ENCODE measurements around the gene HES6.
A peak's percentile ranks its signal among the peaks of the same experiment; 100 is the strongest.

The HES6 gene

DNA sequence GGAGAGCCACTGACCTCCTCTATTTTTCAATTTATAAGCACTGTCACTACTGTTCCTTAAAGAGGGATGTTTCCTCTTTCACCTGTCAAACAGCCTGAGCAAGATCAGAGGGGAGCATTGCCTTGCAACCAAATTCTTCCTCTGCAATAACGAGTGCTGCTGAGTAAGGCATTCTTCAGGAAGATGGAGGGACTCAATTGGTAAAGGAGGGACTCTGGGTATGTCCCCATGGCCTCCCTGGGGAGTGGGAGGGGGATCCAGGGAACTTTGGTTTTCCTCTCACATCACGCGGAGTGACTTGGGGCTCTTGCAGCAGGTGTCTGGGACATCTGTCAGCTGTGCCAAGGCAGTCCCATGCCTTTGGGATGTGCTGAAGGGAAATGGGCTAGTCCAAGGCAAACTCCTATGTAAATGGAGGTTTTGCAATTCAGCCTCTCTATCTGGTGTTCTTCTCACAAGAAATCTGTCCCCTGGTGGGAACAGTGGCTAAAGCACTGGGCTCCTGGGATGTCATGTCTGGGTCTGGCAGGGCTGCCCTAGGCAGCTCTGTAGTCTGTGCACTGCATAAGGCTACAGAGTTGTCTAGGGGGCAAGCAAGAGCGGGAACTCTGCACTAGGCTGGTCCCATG, 14.4 kb upstream of the HES6 start:
- no peak for DNase-seq (ENCODE audit: low spot score)

DNA sequence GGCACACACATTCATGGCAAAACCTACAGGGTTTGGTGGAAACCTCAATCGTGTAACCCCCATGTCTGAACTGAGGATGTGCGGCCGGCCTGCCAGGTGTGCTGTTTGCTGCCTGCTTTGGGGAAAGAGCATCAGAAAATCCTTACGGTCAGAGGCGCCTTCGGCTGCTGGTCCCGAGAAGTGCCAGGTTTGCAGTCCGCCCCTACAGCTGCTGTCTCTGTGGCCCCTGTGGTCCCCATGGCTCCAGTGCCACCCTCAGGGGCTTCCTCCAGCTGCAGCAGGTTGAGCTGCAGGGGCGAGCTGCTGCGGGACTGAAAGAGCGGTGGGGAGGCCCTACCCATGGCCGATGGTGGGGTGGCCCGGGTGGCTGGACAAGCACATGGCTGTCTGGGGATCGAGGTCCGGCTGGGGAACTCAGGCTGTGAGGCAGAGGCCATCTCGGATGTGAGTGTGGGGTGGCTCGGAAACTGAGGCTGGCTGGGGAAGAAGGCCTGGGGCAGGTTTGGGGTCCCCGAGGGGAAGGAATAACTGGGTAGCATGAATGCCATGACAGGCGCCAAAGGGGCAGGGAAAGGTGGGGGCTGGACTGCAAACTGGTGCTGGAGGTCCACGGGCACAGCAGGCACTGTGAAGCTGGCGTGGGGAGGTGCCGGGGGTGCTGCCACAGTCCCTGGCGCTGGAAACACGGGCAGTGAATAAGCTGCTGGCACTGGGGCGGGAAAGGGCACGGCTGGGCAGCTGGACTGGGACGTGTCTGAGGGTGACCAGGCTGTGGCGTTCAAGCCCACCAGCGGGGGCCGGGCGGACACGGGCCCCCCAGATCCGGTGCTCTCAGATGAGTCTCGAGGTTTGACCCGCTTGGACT, 13.2 kb upstream of the HES6 start:
- DNase-seq (ENCODE audit: low spot score), result no peak

DNA sequence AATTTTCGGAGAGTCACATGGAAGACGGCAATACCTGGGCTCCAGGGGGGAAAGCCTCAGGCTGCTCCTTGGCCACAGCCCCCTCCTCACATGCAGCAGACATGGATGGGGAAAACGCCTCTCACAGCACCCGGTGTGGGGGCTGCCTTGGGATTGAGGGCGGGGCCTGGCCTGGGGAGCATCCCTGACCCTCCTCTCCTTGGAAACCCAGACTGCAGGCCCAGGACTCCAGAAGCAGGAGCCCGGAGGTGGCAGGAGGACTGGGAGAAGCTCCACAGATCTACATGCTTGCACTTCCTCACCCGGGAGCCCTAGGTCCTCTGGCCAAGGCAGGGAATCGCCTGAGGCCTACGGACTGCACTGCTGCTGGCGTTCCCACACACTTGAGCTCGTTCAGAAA, 12.1 kb upstream of the HES6 start:
- no peak for DNase-seq (ENCODE audit: low spot score)

DNA sequence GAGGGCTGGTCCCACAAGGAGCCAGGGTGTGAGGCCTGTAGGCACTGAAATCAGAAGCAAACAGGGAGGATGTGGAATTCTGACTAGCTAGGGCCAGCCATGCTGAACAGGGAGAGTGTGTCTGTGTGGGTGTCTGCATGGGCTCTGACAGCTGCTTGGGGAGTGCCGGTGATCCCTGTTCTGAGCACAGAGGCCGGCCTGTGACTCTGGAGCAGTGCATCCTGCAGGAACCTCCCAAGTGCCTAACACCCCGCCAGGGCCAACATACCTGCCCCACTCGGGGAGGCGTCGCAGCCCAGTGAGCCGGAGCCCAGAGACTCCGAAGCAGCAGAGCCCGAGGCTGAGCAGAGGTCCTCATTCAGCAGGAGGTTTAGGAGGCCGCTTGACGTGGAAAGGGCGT, 11.5 kb upstream of the HES6 start:
- DNase-seq (ENCODE audit: low spot score), result no peak

DNA sequence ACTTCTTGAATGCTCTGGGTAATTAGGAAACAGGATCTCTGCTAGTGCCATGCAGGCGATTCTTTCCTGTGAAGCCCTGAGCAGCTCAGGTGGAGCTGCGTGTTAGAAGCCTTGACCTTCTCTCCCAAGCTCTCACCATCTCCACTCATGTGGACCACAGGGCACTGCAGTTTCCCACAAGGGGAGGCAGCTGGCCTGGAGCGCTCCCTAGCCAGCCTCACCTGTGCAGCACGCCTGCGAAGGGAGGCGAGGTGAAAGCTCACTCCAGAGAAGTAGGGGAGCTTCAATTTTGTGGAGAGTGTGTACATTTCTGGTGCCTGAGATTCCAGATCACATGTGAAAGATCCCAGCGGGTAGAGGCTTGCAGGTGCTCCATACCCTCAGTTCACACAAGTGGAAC, 11.1 kb upstream of the HES6 start:
- DNase-seq (ENCODE audit: low spot score), result no peak

DNA sequence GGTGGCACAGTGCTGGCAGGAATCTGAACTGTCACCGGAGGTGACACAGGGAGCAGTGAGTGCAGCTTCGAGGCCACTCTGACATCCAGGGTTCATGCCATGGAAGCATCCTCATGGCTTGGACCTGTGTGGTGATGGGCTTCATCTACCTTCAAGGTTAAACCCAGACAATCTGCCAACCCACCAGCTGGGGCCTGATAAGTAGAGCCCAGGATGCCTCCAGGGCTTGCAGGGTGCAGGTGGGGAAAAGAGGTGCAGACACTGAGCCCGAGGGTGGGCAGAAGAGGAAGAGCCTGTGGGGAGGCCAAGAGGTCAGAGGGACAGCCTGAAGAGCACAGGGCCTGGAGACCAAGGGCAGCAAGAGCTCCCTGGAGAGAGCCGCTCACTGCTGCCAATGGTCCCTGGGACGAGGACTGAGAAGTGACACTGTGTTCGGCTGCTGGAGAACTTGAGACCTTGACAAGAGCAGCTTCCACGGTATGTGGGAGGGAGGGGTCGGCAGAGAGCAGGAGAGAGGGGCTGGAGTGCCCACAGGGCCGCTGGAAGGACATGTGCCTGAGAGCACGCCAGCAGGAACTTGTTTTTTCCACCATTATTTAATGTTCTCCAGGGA, 8.1 kb upstream of the HES6 start:
- no peak for DNase-seq (ENCODE audit: low spot score)

DNA sequence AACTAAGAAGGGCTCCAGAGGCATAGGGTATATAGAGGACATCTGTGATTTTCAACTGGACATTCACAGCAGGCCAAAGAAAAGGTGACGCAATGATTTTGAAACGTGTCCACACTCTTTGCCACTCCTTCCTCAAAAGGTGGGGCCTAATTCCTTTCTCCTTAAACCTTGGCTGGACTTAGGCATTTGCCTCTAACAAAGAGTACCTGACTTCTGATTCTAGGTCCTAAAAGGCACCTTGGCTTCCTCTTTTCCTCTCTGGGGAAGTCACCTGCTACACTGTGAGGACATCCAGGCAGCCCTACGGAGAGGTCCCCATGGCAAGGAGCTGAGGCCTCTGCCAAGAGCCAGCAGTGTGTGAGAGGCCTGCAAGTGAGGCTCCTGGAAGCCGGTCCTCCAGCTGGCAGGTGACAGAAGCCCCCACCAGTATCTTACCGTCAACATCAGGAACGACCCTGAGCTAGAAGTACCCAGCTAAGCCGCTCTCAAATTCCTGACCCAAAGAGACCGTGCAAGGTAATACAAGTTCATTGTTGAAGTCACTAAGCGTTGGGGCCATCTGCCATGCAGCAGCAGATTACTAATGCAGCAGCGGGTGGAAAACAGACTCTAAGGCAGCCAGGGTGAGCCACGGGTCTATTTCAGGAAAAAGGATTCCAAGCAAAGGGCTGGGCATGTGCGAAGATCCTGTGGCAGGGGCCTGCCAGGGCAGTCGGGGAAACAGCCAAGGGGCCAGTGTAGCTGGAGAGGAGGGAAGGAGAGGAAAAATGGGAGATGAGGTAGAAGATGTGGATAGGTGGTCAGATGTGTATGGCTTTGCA, 7.4 kb upstream of the HES6 start:
- DNase-seq (ENCODE audit: low spot score), result no peak

DNA sequence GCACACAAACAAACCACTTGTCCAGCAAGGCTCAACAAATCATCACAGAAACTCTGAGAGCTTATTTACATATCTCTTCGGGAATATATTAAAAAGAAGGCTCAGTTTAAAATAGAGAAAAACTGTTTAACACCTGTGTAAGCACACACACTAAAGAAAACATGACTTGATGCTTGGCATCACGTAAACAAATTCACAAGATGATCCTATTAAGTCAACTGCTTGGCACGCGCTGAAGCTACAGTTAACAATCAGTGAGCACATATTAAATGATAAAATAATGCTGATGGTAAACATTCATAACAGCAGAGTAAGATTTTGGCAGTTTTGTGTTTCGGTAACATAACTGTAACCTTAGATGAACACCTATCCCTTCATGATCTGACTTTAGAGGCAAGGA, 4.3 kb upstream of the HES6 start:
- DNase-seq (ENCODE audit: low spot score), result no peak

DNA sequence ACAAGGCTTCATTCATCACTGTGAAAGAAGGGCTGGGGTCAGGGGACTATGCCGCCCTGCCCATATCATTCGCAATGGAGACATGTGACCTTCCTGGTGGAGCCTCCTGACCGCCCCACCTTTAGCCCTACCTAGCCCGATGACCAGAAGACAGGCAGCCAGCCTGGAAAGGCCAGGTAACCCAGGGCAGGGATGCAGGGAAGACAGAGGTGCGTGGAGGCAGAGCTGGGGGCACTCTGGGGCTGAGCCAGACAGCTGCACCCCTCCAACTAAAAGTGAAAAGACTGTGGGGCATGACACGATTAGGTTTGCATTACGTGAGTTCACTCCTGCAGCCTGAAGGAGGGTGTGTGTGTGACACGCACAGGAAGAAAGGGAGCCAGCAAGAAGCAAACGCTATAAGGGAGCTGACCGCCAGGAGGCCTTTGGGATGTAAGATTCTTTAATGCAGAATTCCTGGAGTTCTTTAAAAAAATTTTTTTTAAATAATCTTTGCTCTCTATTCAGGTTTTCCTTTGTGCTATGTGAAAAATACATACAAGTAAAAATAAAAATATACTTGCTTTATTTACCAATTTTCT, 3.7 kb upstream of the HES6 start:
- DNase-seq (ENCODE audit: low spot score), result no peak

DNA sequence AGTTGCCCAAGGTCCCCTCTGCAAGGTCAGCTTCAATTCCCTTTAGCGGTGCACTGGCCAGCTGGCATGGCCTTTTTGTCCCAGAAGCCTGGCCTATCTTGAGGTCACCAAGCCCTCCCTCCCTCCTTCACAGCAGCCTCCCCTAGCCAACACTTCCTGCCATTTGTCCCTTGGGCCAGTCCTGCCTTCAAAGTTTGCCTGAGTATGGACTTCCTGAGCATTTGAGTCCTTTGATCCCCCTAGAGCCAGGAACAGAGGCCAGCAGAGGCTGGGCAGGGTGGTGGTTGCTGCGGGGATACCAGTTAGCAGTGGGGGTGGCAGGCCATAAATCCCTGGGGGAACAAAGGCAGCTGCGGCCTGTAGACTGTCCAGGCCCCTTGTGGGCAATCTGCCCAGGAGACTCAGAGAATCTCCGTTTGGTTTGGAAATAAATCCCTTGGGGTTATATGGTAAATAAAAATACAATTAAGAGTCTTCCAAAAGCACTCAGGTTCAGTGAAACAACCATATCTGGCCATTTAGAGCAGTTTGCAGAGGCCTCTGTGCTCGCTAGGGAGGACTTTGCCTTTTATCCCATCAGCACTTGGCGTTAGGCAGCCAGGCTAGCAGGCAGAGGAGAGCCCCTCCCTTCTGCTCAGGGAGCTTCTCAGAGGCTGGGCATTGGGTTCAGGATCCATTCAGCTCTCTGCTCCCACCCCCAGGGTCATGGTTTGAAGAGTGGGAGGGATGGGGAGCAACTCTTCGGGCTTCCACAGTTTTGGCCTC, 3.1 kb upstream of the HES6 start:
- peak; percentile 60 for DNase-seq (ENCODE audit: low spot score)

DNA sequence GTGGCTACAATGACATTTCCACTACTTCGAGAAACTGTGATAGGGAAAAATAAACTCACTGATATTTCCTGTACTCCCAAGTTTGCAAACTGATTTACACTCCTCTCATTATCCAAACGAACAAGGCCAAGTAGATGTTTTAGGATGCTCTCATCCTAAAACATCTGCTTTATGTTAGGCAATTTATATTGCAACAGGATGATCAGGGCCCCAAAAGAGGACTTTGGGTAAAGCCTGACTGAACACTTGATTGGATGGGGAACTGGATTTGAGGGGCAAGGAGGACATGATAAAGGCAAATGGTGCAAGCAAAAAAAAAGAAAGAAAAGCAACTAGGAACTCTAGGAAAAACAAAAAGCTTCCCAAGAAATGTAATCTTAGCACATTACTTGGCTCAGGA, 2.1 kb upstream of the HES6 start:
- no peak for DNase-seq (ENCODE audit: low spot score)

DNA sequence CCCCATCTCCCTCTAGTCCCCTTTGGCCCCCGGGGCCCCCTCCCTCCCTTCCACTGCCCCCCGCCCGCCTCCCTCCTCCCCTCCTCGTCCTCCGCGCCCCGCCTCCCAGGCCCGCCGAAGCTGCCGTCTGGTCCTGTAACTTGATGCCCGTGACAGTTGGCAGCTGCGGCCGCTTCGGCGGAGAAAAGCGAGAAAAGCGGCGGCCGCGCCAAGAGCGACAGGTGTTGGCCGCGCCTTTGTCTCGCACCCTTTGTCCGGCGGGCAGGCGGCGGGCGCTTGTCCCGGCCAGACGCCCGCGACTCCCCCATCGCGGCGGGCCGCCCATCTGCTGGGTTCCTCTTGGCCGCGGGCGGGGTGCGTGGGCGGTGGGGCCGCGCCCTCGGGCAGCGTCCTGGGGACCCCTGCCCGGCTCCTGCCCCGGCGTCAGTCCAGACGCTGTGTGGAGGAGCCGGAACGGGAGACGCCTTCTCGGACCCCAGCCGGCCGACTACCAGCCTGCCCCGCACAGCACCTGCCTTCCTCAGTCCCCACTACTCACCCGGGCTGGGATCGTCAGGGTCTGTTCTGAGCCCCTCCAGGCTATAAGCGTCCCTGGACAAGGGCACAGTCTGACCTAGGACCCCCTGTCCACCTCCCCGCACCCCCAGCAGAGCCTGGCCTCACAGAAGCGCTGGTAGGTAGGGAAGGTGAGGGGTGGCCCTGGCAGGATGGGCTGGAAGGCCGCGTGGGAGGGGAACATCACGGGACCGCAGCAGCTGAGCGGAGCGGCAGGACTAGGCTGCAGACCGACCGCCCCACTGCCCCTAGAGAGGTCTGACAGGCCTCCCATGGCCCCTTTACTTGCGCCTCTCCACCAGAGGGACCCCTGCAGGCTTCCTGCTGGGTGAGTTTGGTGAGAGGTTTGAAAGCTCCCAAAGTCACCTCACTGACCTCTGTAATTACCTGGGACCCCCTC, 1.2 kb upstream of the HES6 start:
- DNase-seq (ENCODE audit: low spot score), result peak; percentile 80

DNA sequence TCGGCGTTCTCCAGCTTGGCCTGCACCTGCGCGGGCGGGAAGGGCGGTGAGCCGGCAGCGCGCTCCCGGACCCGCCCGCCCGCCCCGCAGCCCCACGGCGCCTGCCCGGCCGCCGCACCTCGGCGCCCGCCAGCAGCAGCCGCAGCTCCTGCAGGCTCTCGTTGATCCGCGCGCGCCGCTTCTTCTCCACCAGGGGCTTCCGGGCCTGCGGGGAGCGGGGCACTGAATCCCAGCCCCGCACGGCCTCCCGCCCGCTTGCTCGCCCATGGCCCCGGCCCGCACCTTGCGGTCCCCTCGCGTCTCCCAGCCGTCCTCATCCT, 335 bp downstream of the HES6 start:
- DNase-seq (ENCODE audit: low spot score), result no peak

DNA sequence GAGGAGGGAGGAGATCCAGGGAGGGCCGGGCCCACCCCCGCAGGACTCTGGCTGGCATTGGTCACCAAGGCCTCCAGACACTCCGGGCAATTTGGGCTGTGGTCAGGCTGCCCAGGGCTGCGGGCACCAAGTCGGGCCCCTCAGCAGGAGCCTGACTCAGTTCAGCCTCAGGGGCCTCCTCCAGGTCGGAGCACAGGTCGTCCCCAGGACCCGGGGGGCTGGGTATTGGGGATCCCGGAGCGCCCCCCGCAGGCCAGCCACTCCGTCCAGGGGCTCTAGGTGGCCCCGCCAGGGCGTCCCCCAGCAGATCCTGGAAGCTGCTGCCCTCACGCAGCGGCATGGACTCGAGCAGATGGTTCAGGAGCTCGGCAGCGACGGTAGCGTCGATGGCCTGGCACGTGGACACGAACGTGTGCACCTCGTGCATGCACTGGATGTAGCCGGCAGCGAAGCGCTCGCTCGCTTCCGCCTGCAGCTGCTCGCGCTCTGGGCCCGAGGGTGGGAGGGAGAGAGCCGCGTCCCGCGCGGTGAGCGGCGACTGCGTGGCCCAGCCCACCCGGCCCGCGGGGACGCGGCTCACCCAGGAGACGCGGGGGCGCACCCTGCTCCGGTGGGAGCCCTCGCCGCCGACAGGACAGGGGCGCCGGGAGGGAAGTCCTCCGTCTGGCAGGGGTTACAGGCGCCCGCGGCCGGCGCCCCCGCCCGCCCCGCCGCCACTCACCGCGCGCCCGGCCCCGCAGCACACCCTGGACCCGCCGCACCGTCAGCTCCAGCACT, 884 bp downstream of the HES6 start:
- peak; percentile 59 for DNase-seq (ENCODE audit: low spot score)

DNA sequence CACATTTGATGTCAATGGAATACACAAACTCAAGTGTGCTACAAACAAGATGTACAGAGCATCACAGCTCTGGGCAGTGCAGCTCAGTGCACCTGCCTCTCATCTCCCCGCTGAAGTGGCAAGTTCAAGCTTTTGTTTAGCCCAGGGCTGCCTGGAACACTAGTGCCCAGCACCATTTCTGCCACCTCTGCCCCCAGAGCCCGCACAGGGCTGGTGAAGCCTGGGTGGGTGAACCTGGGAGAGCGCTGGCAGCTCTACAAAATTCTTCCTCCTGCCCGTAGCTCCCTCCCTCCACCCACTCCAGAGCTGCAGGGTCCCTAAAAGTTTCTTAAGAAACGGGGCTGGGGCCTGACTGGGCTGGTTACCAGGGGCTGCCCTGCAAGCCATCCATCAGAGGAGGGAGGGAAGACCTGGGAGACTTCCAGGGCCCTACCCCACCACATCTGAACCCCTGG, 1.5 kb downstream of the HES6 start:
- peak; percentile 34 for DNase-seq (ENCODE audit: low spot score)

DNA sequence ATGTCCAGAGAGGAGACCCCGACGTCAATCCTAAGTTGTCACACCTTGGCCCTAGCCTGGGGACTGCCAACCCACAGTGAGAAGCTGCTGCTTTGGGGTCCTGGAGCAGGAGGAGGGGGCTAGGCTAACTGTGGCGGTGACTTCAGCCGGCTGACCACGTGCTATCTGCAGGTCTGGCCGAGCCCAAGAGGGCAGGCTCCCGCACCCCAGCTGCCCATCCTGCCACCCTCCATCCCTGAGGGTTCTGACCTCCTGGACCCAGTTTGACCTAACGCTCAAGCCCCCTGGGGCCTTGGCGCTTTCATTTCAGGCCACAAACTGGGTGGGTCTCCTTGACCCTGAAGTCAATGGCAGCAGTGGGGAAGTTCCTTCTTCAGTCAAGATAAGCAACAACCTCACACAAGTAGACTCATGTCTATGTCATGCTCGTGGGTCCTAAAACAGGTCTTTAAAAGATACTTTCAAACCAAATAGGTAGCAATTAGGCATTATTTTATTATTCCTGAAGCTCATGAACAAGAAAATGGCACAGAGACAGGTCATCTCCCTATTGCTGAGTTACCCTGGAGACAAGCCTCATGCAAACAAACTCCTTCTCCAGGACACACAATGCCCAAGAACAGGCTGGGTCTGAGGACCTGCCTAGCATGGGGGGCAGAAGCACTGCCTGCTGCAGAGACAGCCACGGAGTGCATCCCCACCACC, 2.3 kb downstream of the HES6 start:
- peak; percentile 47 for DNase-seq (ENCODE audit: low spot score)

DNA sequence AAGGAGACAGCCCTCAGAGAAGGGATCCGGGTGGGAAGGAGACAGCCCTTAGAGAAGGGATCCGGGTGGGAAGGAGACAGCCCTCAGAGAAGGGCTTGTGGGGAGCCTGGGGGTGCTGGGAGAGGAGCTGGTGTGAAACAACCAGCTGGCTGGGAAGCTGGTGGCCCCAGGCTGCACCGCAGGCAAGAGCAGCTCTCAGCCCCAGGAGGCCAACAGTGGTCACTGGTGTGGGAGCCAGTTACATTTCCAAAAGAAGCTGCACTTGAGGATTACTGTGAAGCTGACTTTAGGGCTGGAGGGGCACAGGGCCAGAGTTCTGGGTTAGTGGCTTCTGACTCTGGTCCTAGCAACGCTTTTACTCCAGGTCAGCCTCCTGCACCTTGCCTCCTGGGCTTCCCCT, 3.3 kb downstream of the HES6 start:
- no peak for DNase-seq (ENCODE audit: low spot score)

DNA sequence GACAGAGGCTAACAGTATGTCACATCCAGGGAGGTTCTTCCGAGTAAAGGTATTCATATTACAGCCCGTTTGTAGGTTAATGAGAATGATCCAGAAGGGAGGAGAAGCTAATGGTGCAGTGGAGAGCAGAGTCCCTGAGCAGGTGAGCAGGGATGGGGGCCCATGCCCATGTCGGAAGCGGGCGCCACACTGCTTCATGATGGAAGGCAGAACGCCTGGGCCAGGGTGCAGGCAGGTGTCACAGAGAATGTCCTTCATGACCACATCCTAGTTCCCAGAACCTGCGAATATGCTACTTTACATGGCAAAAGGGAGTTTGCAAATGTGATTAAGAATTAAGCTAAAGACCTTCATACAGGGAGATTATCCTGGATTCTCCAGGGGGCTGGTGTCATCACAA, 4.0 kb downstream of the HES6 start:
- no peak for DNase-seq (ENCODE audit: low spot score)

DNA sequence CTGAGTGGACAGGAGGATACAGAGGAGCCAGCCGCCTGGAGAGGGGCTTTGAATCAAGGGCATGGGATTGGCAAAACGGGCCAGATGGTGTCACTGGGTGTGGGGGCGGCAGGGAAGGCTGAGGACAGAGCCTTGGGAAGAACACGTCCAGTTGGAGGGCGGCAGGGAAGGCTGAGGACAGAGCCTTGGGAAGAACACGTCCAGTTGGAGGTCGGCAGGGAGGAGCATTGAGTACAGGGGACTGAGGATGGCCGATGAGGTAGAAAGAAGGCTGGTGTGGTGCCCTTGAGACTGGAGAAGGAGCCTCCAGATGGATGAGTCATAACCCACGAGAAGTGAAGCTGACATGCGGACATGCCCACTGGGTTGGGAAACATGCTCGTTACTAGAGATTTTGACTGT, 4.5 kb downstream of the HES6 start:
- no peak for DNase-seq (ENCODE audit: low spot score)

Measured in left forelimb (tissue), 1 donor.